Measurements from ENCODE around the gene ALX4. TPM values are rescaled to one million over a fixed set of nuclear protein-coding genes. Genes with fewer than 3 reads are reported as not detected.

Gene ALX4
- total and polyA plus RNA-seq, 9 of the 15 experiments (the other 6 are each of a cell fraction or from before 2014, with no cell fraction given) = 0.07 to 1.2 (median 0.33) TPM

GRCh38 chr11:44306918-44307244, 3.1 kb downstream of the ALX4 start:
- H3K9ac ChIP-seq (ENCODE audit: insufficient read depth in 1 of 2, low read depth in 2 of 2, low read length in 2 of 2) = no peak overlapping the region
- no peaks in the 10 kb centered on the region for H3K36me3 ChIP-seq (ENCODE audit: control insufficient read depth, insufficient read depth, low read length)
- H3K27ac ChIP-seq (ENCODE audit: extremely low read depth, low read depth, low read length) = no peak overlapping the region
- ChIA-PET POLR2A (interaction anchor here (0.6 to 1.4 kb wide), 2 partner anchors 9 kb away, joined by 4 to 6 read pairs; no protein-coding TSS in a partner anchor), CTCF (ENCODE audit: low intra/inter-chr PET ratio) (no interaction called here)
- no TSS peak for BruUV-seq (replicated peaks)
- no peak overlapping the region for H3K4me3 ChIP-seq
- no peaks in the 10 kb centered on the region for H3K9me3 ChIP-seq (replicated peaks; ENCODE audit: control insufficient read depth, insufficient read depth, low read depth, low read length)
- in situ Hi-C loops (cut with MboI) = no loop called here
- no peaks in the 10 kb centered on the region for H3K79me2 ChIP-seq (ENCODE audit: control insufficient read depth, insufficient read depth, low read length)
- H4K20me1 ChIP-seq (replicated peaks; ENCODE audit: control insufficient read depth, insufficient read depth, low read length) = no peaks in the 10 kb centered on the region; the same call in 1 of the 2 replicates
- ATAC-seq (no peak), FAIRE-seq (no peak), DNase-seq (ENCODE audit: extremely low read depth in 1 of 4, low spot score in 3 of 4) (no peak)
- peaks cover 4 to 45% of the 10 kb centered on the region in 2 experiments; a peak in 4 of 5 replicates for H3K4me1 ChIP-seq (replicated peaks in 1 of 2; ENCODE audit: control insufficient read depth in 2 of 2, insufficient read depth in 2 of 2, low read length in 2 of 2)
- no peak overlapping the region for H3K4me2 ChIP-seq (ENCODE audit: insufficient read depth, low read length)
- H2AFZ ChIP-seq (ENCODE audit: low read depth, low read length) = no peak overlapping the region
- H3K9me1 ChIP-seq (ENCODE audit: control insufficient read depth, insufficient read depth, low read length) = no peaks in the 10 kb centered on the region
- 3% methylated on average over 6 of the region's 7 CpGs for WGBS (ENCODE audit: insufficient coverage, low coverage, missing lambda C conversion rate)
- peaks cover 39 to 80% of the 10 kb centered on the region in 2 experiments for H3K27me3 ChIP-seq (ENCODE audit: control insufficient read depth in 2 of 2, insufficient read depth in 2 of 2, low read length in 2 of 2)
- intact Hi-C loops (cut with micrococcal nuclease) = no loop called here
- TF ChIP-seq ZNF224 (CRISPR knock-in tag; IDR thresholded peaks at IDR 0.05) = no peak
- TF ChIP-seq CHD2 (IDR thresholded peaks at IDR 0.05; ENCODE audit: low read depth, low read length) = no peak
- no peak for TF ChIP-seq FOXJ2 (tag; IDR thresholded peaks at IDR 0.05)
- TF ChIP-seq RFX5 (IDR thresholded peaks at IDR 0.05; ENCODE audit: low read depth, low read length) = no peak
- no peak for TF ChIP-seq ZNF282 (CRISPR knock-in tag; IDR thresholded peaks at IDR 0.05)
- no peak for TF ChIP-seq RB1 (IDR thresholded peaks at IDR 0.05; ENCODE audit: low read depth)
